ENCODE data around the gene SPRR2G.
"Not testable (repeated sequence)": the region's sequence is repeated elsewhere in the genome, so short reads cannot be mapped to it uniquely, and the experiment has no call there.

The SPRR2G gene

DNA sequence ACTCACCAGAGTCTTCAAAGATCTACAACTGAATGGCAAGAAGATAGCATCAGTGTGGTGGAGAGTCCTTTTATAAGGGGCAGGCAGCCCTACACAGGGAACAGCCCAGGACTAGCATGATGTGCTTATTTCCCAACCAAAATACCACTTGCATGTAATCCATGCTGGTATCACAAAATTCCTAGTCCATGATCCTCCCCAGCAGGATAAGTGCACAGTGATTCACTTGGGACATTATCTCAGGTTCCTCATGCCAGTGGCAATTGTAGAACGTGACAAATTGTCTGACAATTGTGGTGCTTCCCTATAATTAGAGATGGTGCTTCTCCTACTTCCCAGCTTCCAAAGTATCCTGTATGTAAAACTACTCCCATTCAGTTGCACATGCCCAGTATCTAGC lies at the start of gene SPRR2G:
Gene SPRR2G, minus strand, starts transcription at position 45 of the 400 bp plus-strand sequence. CDS start 780 bp downstream, outside the sequence.
- no peaks in the 10 kb centered on the region for H3K4me1 Mint-ChIP-seq
- H3K27ac Mint-ChIP-seq = no peak within 1 kb of the TSS
- H3K9me3 Mint-ChIP-seq = no peaks in the 10 kb centered on the region
- DNase-seq (no peak), ATAC-seq (no peak)
- peaks cover 27% of the 10 kb centered on the region for H3K27me3 Mint-ChIP-seq
- H3K36me3 Mint-ChIP-seq (ENCODE audit: low read depth) = no peaks in the 10 kb centered on the region
- no peak within 1 kb of the TSS for H3K4me3 Mint-ChIP-seq

GRCh38 chr1:153195216-153195615 lies 44.5 kb upstream of the SPRR2G start:
- peaks cover 22% of the 10 kb centered on the region for H3K27me3 Mint-ChIP-seq
- H3K4me1 Mint-ChIP-seq = no peaks in the 10 kb centered on the region
- no peaks in the 10 kb centered on the region for H3K36me3 Mint-ChIP-seq (ENCODE audit: low read depth)
- DNase-seq (no peak), ATAC-seq (no peak)
- no peaks in the 10 kb centered on the region for H3K9me3 Mint-ChIP-seq
- no peak overlapping the region for H3K4me3 Mint-ChIP-seq
- H3K27ac Mint-ChIP-seq = no peak overlapping the region

GRCh38 chr1:153194331-153195050 lies 43.8 kb upstream of the SPRR2G start:
- Mint-ChIP-seq H3K27me3 (peaks cover 29% of the 10 kb centered on the region), H3K9me3 (no peaks in the 10 kb centered on the region), H3K27ac (no peak overlapping the region), H3K4me3 (no peak overlapping the region), H3K4me1 (no peaks in the 10 kb centered on the region), H3K36me3 (ENCODE audit: low read depth) (no peaks in the 10 kb centered on the region)
- ATAC-seq = no peak
- no peak for DNase-seq

- Mint-ChIP-seq H3K27ac (no peak overlapping the region), H3K4me3 (no peak overlapping the region), H3K4me1 (no peaks in the 10 kb centered on the region), H3K9me3 (no peaks in the 10 kb centered on the region), H3K36me3 (ENCODE audit: low read depth) (no peaks in the 10 kb centered on the region), H3K27me3 (peaks cover 27% of the 10 kb centered on the region)
- ATAC-seq (no peak), DNase-seq (no peak)
Measured at GRCh38 chr1:153192697-153193096, 42.0 kb upstream of the SPRR2G start.

DNA sequence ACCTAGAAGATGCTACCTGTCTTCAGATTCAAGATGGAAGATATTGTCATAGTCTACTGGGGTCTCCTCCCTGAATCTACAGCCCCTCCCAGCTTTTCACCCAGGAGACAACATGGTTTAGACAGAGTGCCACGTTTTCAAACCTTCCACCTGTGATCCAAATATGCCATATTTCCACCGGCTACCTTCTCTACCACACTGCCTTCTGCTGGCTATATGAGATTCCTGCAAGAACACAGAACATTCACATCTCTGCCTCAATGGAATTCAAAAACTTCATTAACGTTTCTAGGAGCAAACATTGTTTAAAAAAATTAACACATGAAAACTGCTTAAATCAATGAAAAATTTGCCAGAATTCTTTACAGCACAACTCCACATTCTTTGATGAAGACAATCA lies 39.7 kb upstream of the SPRR2G start:
- no peak for DNase-seq
- peaks cover 11% of the 10 kb centered on the region for H3K9me3 Mint-ChIP-seq
- H3K27ac Mint-ChIP-seq = no peak overlapping the region
- no peak overlapping the region for H3K4me3 Mint-ChIP-seq
- ATAC-seq = no peak
- H3K27me3 Mint-ChIP-seq = peaks cover 41% of the 10 kb centered on the region
- no peaks in the 10 kb centered on the region for H3K36me3 Mint-ChIP-seq (ENCODE audit: low read depth)
- no peaks in the 10 kb centered on the region for H3K4me1 Mint-ChIP-seq

DNA sequence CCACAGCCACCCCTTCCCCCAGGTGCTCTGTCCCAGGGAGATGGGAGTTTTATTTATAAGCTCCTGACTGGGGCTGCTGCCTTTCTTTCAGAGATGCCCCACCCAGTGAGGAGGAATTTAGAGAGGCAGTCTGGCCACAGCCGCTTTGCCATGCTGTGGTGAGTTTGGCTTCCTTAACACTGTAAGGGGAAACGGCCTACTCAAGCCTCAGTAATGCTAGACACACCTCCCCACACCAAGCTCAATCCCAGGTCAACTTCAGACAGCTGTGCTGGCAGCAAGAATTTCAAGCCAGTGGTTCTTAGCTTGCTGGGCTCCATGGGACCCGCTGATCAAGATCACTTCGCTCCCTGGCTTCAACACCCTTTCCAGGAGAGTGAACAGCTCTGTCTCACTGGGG lies 37.6 kb upstream of the SPRR2G start:
- H3K4me1 Mint-ChIP-seq; H3K27ac Mint-ChIP-seq; H3K4me3 Mint-ChIP-seq; DNase-seq; H3K36me3 Mint-ChIP-seq (ENCODE audit: low read depth); ATAC-seq: not testable (repeated sequence)
- H3K27me3 Mint-ChIP-seq = peaks cover 41% of the 10 kb centered on the region
- peaks cover 12% of the 10 kb centered on the region for H3K9me3 Mint-ChIP-seq

DNA sequence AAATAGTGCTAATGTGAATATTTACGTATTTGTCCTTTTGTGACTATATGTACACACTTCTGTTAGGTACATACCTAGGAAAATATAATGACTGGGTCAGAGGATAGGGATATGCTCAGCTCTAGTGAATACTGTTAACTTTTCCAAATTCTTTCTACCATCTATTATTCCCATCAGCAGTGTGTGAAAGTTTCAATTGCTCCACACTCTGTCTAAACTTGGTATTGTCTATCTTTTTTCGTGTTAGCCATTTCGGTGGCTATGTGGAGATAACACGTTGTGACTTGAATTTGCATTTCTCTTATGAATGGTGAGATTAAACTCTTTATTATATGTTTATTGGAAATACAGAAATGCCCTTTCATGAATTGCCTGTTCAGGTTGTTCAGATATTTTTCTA lies 29.9 kb upstream of the SPRR2G start:
- H3K27ac Mint-ChIP-seq = no peak overlapping the region
- no peaks in the 10 kb centered on the region for H3K36me3 Mint-ChIP-seq (ENCODE audit: low read depth)
- H3K4me1 Mint-ChIP-seq = no peaks in the 10 kb centered on the region
- peaks cover 3% of the 10 kb centered on the region for H3K9me3 Mint-ChIP-seq
- no peak overlapping the region for H3K4me3 Mint-ChIP-seq
- ATAC-seq (no peak), DNase-seq (no peak)
- H3K27me3 Mint-ChIP-seq = peaks cover 21% of the 10 kb centered on the region

- no peaks in the 10 kb centered on the region for H3K36me3 Mint-ChIP-seq (ENCODE audit: low read depth)
- H3K4me3 Mint-ChIP-seq = no peak overlapping the region
- DNase-seq = no peak
- ATAC-seq = no peak
- no peaks in the 10 kb centered on the region for H3K4me1 Mint-ChIP-seq
- peaks cover 11% of the 10 kb centered on the region for H3K27me3 Mint-ChIP-seq
- no peak overlapping the region for H3K27ac Mint-ChIP-seq
- no peaks in the 10 kb centered on the region for H3K9me3 Mint-ChIP-seq
Measured at GRCh38 chr1:153178922-153179321, 28.2 kb upstream of the SPRR2G start.

GRCh38 chr1:153174624-153175023 lies 23.9 kb upstream of the SPRR2G start:
- peaks cover 4% of the 10 kb centered on the region for H3K27me3 Mint-ChIP-seq
- no peak overlapping the region for H3K4me3 Mint-ChIP-seq
- ATAC-seq (no peak), DNase-seq (no peak)
- no peak overlapping the region for H3K27ac Mint-ChIP-seq
- H3K9me3 Mint-ChIP-seq = no peaks in the 10 kb centered on the region
- no peaks in the 10 kb centered on the region for H3K36me3 Mint-ChIP-seq (ENCODE audit: low read depth)
- no peaks in the 10 kb centered on the region for H3K4me1 Mint-ChIP-seq

- no peak overlapping the region for H3K4me3 Mint-ChIP-seq
- H3K4me1 Mint-ChIP-seq = no peaks in the 10 kb centered on the region
- no peaks in the 10 kb centered on the region for H3K9me3 Mint-ChIP-seq
- H3K36me3 Mint-ChIP-seq (ENCODE audit: low read depth) = no peaks in the 10 kb centered on the region
- peaks cover 19% of the 10 kb centered on the region for H3K27me3 Mint-ChIP-seq
- no peak for DNase-seq
- ATAC-seq = no peak
- H3K27ac Mint-ChIP-seq = no peak overlapping the region
Measured at GRCh38 chr1:153168686-153169085, 18.0 kb upstream of the SPRR2G start.

DNA sequence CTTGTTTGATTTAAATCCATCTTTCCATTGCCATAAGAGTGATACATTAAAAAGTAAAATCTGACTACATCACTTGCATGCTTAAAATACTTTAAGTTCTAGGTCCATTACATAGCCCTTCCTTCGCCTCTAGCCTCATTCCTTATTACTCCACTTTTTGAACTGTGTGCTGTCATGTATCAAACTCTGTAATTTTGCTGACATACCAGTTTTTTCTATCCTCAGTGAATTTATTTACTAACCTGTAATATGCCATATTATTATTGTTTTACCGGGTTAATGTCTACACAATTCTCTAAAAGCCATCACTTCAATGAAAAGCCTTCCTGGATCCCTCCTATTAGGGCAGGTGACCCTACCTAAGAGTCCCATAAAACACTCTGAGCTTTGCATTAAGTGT lies 4.9 kb upstream of the SPRR2G start:
- Mint-ChIP-seq H3K36me3 (ENCODE audit: low read depth) (no peaks in the 10 kb centered on the region), H3K9me3 (peaks cover 11% of the 10 kb centered on the region), H3K27me3 (peaks cover 20% of the 10 kb centered on the region), H3K4me1 (no peaks in the 10 kb centered on the region), H3K27ac (no peak overlapping the region), H3K4me3 (no peak overlapping the region)
- ATAC-seq (no peak), DNase-seq (no peak)

DNA sequence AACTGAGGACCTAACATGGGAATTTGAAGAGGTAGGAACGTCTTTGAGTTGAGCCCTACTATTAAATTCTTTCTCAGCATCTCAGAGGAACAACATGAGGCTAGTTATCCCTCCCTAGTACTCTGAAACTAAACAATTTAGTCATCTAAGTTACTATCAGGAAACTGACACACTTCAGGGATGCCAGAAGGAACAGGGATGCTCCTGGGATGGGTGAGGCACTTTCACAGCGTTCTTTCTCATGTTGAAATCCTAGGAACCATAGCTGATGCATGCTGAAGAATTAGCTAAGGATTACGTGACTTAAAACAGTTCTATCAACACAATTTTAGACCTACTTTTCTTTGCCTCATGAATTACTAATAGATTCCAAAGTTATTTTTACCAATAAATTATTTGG lies 1.8 kb upstream of the SPRR2G start:
- DNase-seq = no peak
- H3K4me1 Mint-ChIP-seq = no peaks in the 10 kb centered on the region
- no peaks in the 10 kb centered on the region for H3K36me3 Mint-ChIP-seq (ENCODE audit: low read depth)
- no peak for ATAC-seq
- peaks cover 4% of the 10 kb centered on the region for H3K9me3 Mint-ChIP-seq
- H3K27me3 Mint-ChIP-seq = peaks cover 28% of the 10 kb centered on the region
- no peak overlapping the region for H3K4me3 Mint-ChIP-seq
- no peak overlapping the region for H3K27ac Mint-ChIP-seq

- no peaks in the 10 kb centered on the region for H3K9me3 Mint-ChIP-seq
- H3K27me3 Mint-ChIP-seq = peaks cover 29% of the 10 kb centered on the region
- no peak overlapping the region for H3K4me3 Mint-ChIP-seq
- no peaks in the 10 kb centered on the region for H3K4me1 Mint-ChIP-seq
- no peaks in the 10 kb centered on the region for H3K36me3 Mint-ChIP-seq (ENCODE audit: low read depth)
- H3K27ac Mint-ChIP-seq = no peak overlapping the region
- ATAC-seq (no peak), DNase-seq (no peak)
Measured at GRCh38 chr1:153141377-153141776, 9.3 kb downstream of the SPRR2G start.

- peaks cover 35% of the 10 kb centered on the region for H3K27me3 Mint-ChIP-seq
- DNase-seq (no peak), ATAC-seq (no peak)
- no peaks in the 10 kb centered on the region for H3K9me3 Mint-ChIP-seq
- H3K4me1 Mint-ChIP-seq = no peaks in the 10 kb centered on the region
- no peak overlapping the region for H3K4me3 Mint-ChIP-seq
- H3K36me3 Mint-ChIP-seq (ENCODE audit: low read depth) = no peaks in the 10 kb centered on the region
- no peak overlapping the region for H3K27ac Mint-ChIP-seq
Measured at GRCh38 chr1:153140484-153140883, 10.2 kb downstream of the SPRR2G start.

GRCh38 chr1:153133743-153134142 lies 16.9 kb downstream of the SPRR2G start:
- Mint-ChIP-seq H3K4me3 (no peak overlapping the region), H3K27me3 (peaks cover 53% of the 10 kb centered on the region), H3K36me3 (ENCODE audit: low read depth) (no peaks in the 10 kb centered on the region), H3K4me1 (no peaks in the 10 kb centered on the region), H3K9me3 (no peaks in the 10 kb centered on the region), H3K27ac (no peak overlapping the region)
- no peak for ATAC-seq
- no peak for DNase-seq

GRCh38 chr1:153133267-153133666 lies 17.4 kb downstream of the SPRR2G start:
- H3K27ac Mint-ChIP-seq = no peak overlapping the region
- no peaks in the 10 kb centered on the region for H3K9me3 Mint-ChIP-seq
- H3K4me3 Mint-ChIP-seq = no peak overlapping the region
- DNase-seq = no peak
- H3K36me3 Mint-ChIP-seq (ENCODE audit: low read depth) = no peaks in the 10 kb centered on the region
- no peaks in the 10 kb centered on the region for H3K4me1 Mint-ChIP-seq
- no peak for ATAC-seq
- H3K27me3 Mint-ChIP-seq = peaks cover 53% of the 10 kb centered on the region
